Upper lobe of left lung (tissue), 4 donors: ENCODE measurements around the gene MSMO1.

Source experiments
- EP300 ChIP-seq, 4 donors: sonication (generic); formaldehyde crosslinking; IDR thresholded peaks; one replicate each; pipeline ENCODE4 v1.5.1; 2017; ENCODE audit warnings: antibody characterized with exemption in 4 of 4, control low read depth in 2 of 4
- POLR2A ChIP-seq, 4 donors: fragments of 450-650 bp; IDR thresholded peaks; one replicate each; pipeline ENCODE4 v1.5.1; 2016 to 2017; ENCODE audit warnings: antibody characterized with exemption in 4 of 4, mild to moderate bottlenecking in 2 of 4
- POLR2AphosphoS5 ChIP-seq, 2 donors: sonication (generic); formaldehyde crosslinking; IDR thresholded peaks; one replicate each; pipeline ENCODE4 v1.5.1; 2017; ENCODE audit warnings: antibody characterized with exemption in 2 of 2
- TF ChIP-seq, protein P1 (sequence below), 6 experiments: fragments of 450-650 bp in 4 of 6; fragments of 200-600 bp in 2 of 6; sonication (generic) in 2 of 6; IDR thresholded peaks; one replicate each; pipeline ENCODE4 v1.5.1; 2016 to 2019; ENCODE audit warnings: antibody characterized with exemption in 6 of 6

DNA sequence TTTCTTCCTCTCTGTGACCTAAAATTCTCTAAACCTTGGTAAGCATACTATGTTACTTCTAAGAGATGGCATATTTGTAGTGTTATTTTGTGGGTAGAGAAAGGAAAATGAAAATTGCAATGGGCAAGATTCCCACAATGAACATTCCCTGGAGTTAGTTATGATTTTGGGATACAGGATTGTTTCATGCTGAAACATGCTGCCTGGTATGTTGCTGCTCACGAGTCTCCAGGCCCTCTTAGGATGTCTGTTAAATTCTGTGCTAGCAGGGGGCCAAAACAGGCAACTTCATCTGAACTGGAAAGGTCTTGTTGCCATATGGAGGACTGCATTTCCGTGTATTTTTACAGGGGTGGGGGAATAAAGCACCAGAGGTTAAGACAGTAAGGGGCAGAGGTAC lies 18.9 kb upstream of the MSMO1 start:
- TF ChIP-seq POLR2AphosphoS5 (IDR thresholded peaks at IDR 0.05) (no peak), EP300 (IDR thresholded peaks at IDR 0.05) (no peak), POLR2A (IDR thresholded peaks at IDR 0.05) (no peak)
- TF ChIP-seq, protein P1, sequence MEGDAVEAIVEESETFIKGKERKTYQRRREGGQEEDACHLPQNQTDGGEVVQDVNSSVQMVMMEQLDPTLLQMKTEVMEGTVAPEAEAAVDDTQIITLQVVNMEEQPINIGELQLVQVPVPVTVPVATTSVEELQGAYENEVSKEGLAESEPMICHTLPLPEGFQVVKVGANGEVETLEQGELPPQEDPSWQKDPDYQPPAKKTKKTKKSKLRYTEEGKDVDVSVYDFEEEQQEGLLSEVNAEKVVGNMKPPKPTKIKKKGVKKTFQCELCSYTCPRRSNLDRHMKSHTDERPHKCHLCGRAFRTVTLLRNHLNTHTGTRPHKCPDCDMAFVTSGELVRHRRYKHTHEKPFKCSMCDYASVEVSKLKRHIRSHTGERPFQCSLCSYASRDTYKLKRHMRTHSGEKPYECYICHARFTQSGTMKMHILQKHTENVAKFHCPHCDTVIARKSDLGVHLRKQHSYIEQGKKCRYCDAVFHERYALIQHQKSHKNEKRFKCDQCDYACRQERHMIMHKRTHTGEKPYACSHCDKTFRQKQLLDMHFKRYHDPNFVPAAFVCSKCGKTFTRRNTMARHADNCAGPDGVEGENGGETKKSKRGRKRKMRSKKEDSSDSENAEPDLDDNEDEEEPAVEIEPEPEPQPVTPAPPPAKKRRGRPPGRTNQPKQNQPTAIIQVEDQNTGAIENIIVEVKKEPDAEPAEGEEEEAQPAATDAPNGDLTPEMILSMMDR (IDR thresholded peaks at IDR 0.05): no peak
